ENCODE measurements around the gene CTLA4. TPM values are rescaled to one million over a fixed set of nuclear protein-coding genes. Genes with fewer than 3 reads are reported as not detected.

The CTLA4 gene
- not detected in 2 replicates for total RNA-seq (2014; rRNA removed; shearing (Covaris generic))

DNA sequence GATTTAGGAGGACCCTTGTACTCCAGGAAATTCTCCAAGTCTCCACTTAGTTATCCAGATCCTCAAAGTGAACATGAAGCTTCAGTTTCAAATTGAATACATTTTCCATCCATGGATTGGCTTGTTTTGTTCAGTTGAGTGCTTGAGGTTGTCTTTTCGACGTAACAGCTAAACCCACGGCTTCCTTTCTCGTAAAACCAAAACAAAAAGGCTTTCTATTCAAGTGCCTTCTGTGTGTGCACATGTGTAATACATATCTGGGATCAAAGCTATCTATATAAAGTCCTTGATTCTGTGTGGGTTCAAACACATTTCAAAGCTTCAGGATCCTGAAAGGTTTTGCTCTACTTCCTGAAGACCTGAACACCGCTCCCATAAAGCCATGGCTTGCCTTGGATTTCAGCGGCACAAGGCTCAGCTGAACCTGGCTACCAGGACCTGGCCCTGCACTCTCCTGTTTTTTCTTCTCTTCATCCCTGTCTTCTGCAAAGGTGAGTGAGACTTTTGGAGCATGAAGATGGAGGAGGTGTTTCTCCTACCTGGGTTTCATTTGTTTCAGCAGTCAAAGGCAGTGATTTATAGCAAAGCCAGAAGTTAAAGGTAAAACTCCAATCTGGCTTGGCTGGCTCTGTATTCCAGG lies at the start of gene CTLA4:
Gene CTLA4, plus strand, starts transcription at position 211 of the 640 bp plus-strand sequence. Its CDS starts 172 bp downstream, at position 383.
- Histone ChIP-seq H3K4me3 (no peak within 1 kb of the TSS), H3K4me1 (replicated peaks) (no peaks in the 10 kb centered on the region), H3K9me3 (replicated peaks) (no peaks in the 10 kb centered on the region), H3K27me3 (replicated peaks) (0 out of 2 replicates have a peak, but pooled peaks cover 4% of the 10 kb centered on the region), H3K36me3 (no peaks in the 10 kb centered on the region), H3K27ac (no peak within 1 kb of the TSS)
- DNase-seq (ENCODE audit: low read depth in 1 of 2, low spot score in 2 of 2), result no peak

- Histone ChIP-seq H3K36me3 (no peaks in the 10 kb centered on the region), H3K27me3 (replicated peaks) (no peaks in the 10 kb centered on the region; the same call in 1 of the 2 replicates), H3K27ac (no peak overlapping the region), H3K9me3 (replicated peaks) (no peaks in the 10 kb centered on the region), H3K4me1 (replicated peaks) (peaks cover 6% of the 10 kb centered on the region; the same call in 1 of the 2 replicates), H3K4me3 (no peak overlapping the region)
- peak in 1 of 2 experiments; percentile 1 for DNase-seq (ENCODE audit: low read depth in 1 of 2, low spot score in 2 of 2)
Measured at GRCh38 chr2:203818656-203819055, 48.9 kb upstream of the CTLA4 start.

- Histone ChIP-seq H3K9me3 (replicated peaks) (no peaks in the 10 kb centered on the region), H3K27me3 (replicated peaks) (no peaks in the 10 kb centered on the region; the same call in 1 of the 2 replicates), H3K36me3 (no peaks in the 10 kb centered on the region), H3K27ac (no peak overlapping the region), H3K4me3 (no peak overlapping the region), H3K4me1 (replicated peaks) (peaks cover 6% of the 10 kb centered on the region; the same call in 1 of the 2 replicates)
- peak in 1 of 2 experiments; percentile 21 for DNase-seq (ENCODE audit: low read depth in 1 of 2, low spot score in 2 of 2)
Measured at GRCh38 chr2:203819434-203820133, 48.0 kb upstream of the CTLA4 start.

DNA sequence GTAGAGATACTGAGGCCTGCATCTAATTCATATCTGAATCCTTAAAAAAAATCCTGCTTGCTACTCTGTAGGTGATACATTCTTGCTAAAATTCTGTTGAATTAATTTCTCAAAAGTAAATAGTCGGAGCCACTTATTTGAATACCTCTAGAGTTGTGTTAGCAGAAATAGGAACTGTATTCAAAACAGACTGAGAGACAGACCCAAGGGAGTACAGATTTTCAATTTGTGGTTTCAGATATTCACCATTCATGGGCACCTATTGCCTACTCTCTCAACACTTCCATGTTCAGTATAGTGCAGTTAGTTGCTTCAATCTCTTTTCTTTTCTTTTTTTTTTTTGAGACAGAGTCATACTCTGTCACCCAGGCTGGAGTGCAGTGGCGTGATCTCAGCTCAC lies 46.6 kb upstream of the CTLA4 start:
- Histone ChIP-seq H3K27me3 (replicated peaks) (no peaks in the 10 kb centered on the region; the same call in 1 of the 2 replicates), H3K4me1 (replicated peaks) (no peaks in the 10 kb centered on the region; the same call in 1 of the 2 replicates), H3K4me3 (no peak overlapping the region), H3K9me3 (replicated peaks) (no peaks in the 10 kb centered on the region), H3K27ac (no peak overlapping the region), H3K36me3 (no peaks in the 10 kb centered on the region)
- DNase-seq (ENCODE audit: low read depth in 1 of 2, low spot score in 2 of 2), result no peak

DNA sequence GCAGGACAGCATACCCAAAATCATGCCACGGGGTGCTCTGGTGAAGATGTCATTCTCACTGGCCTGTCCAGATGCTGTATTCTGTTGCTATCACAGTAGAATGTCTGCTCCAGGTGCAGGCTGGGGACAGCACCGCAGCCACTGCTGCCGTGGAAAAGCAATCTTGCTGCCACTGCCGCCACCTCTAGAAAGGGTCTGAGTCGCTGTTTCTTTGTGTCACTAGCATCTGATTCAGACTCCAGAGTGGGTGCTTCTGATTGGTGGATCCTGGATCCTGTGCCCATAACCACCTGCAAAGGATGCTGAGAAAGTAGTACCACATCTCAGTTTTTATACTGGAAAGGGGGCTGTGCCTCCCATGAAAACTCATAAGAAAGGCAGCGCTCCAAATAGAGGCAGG lies 45.3 kb upstream of the CTLA4 start:
- DNase-seq (ENCODE audit: low read depth in 1 of 2, low spot score in 2 of 2), result peak in 1 of 2 experiments; percentile 25
- Histone ChIP-seq H3K36me3 (no peaks in the 10 kb centered on the region), H3K4me3 (no peak overlapping the region), H3K27ac (no peak overlapping the region), H3K4me1 (replicated peaks) (no peaks in the 10 kb centered on the region), H3K27me3 (replicated peaks) (no peaks in the 10 kb centered on the region; the same call in 1 of the 2 replicates), H3K9me3 (replicated peaks) (no peaks in the 10 kb centered on the region)

DNA sequence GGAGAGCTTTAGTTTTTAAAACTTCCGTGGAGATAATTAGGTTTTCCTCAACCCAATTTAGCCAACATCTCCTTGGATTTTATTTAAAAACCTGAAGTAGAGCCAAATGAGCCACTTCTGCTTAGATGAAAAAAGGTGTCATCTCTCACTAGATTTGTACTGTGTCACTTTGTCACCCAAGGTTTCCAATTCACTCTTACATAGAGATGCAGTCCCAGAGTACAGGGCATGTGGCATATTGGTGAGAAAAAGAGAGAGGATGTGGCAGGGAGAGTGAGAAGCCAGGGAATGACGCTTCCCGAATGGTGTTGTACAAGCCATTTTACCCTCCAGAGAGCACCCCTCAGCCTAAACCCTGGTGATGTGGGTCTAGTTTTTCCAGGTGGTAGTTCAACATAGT lies 44.4 kb upstream of the CTLA4 start:
- H3K4me1 ChIP-seq (replicated peaks), result no peaks in the 10 kb centered on the region
- H3K4me3 ChIP-seq, result no peak overlapping the region
- DNase-seq (ENCODE audit: low read depth in 1 of 2, low spot score in 2 of 2), result peak in 1 of 2 experiments; percentile 7
- H3K36me3 ChIP-seq, result no peaks in the 10 kb centered on the region
- no peaks in the 10 kb centered on the region; the same call in 1 of the 2 replicates for H3K27me3 ChIP-seq (replicated peaks)
- H3K9me3 ChIP-seq (replicated peaks), result no peaks in the 10 kb centered on the region
- no peak overlapping the region for H3K27ac ChIP-seq

GRCh38 chr2:203824057-203824456 lies 43.5 kb upstream of the CTLA4 start:
- Histone ChIP-seq H3K27me3 (replicated peaks) (no peaks in the 10 kb centered on the region; the same call in 1 of the 2 replicates), H3K27ac (no peak overlapping the region), H3K9me3 (replicated peaks) (no peaks in the 10 kb centered on the region), H3K4me3 (no peak overlapping the region), H3K4me1 (replicated peaks) (no peaks in the 10 kb centered on the region), H3K36me3 (no peaks in the 10 kb centered on the region)
- peak in 1 of 2 experiments; percentile 11 for DNase-seq (ENCODE audit: low read depth in 1 of 2, low spot score in 2 of 2)

DNA sequence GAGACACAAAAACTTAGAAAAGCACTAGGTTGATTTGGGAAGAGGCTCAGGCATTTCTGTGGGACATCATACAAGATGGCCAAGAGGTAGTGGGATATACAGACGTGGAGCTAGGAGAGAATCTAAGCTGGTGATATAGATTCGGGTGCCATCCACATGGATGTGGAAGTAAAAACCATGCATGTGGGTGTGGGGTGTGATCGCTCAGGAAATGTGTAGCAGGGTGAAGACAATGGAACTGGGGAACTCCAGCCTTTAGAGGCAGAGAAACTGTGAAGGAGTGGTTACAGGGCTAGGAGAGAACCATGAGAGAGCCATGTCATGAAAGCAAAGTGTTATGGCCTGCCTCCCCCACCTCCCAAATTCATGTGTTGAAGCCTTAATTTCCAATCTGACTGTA lies 43.0 kb upstream of the CTLA4 start:
- Histone ChIP-seq H3K36me3 (no peaks in the 10 kb centered on the region), H3K9me3 (replicated peaks) (no peaks in the 10 kb centered on the region), H3K4me3 (no peak overlapping the region), H3K4me1 (replicated peaks) (no peaks in the 10 kb centered on the region), H3K27ac (no peak overlapping the region), H3K27me3 (replicated peaks) (no peaks in the 10 kb centered on the region; the same call in 1 of the 2 replicates)
- DNase-seq (ENCODE audit: low read depth in 1 of 2, low spot score in 2 of 2), result peak in 1 of 2 experiments; percentile 6

- H3K9me3 ChIP-seq (replicated peaks), result no peaks in the 10 kb centered on the region
- H3K4me1 ChIP-seq (replicated peaks), result no peaks in the 10 kb centered on the region
- no peak overlapping the region for H3K4me3 ChIP-seq
- no peak overlapping the region for H3K27ac ChIP-seq
- no peak for DNase-seq (ENCODE audit: low read depth in 1 of 2, low spot score in 2 of 2)
- no peaks in the 10 kb centered on the region for H3K36me3 ChIP-seq
- no peaks in the 10 kb centered on the region; the same call in 1 of the 2 replicates for H3K27me3 ChIP-seq (replicated peaks)
Measured at GRCh38 chr2:203826704-203827103, 40.9 kb upstream of the CTLA4 start.

- Histone ChIP-seq H3K27ac (no peak overlapping the region), H3K4me3 (no peak overlapping the region), H3K9me3 (replicated peaks) (no peaks in the 10 kb centered on the region), H3K27me3 (replicated peaks) (no peaks in the 10 kb centered on the region; the same call in 1 of the 2 replicates), H3K4me1 (replicated peaks) (no peaks in the 10 kb centered on the region), H3K36me3 (no peaks in the 10 kb centered on the region)
- peak in 1 of 2 experiments; percentile 16 for DNase-seq (ENCODE audit: low read depth in 1 of 2, low spot score in 2 of 2)
Measured at GRCh38 chr2:203830304-203831055, 37.1 kb upstream of the CTLA4 start.

GRCh38 chr2:203835420-203835819 lies 32.2 kb upstream of the CTLA4 start:
- peaks cover 11% of the 10 kb centered on the region; the same call in 1 of the 2 replicates for H3K27me3 ChIP-seq (replicated peaks)
- H3K27ac ChIP-seq, result no peak overlapping the region
- H3K9me3 ChIP-seq (replicated peaks), result no peaks in the 10 kb centered on the region
- no peak for DNase-seq (ENCODE audit: low read depth in 1 of 2, low spot score in 2 of 2)
- H3K36me3 ChIP-seq, result no peaks in the 10 kb centered on the region
- H3K4me1 ChIP-seq (replicated peaks), result no peaks in the 10 kb centered on the region
- no peak overlapping the region for H3K4me3 ChIP-seq

GRCh38 chr2:203835892-203836800 lies 31.4 kb upstream of the CTLA4 start:
- Histone ChIP-seq H3K27ac (no peak overlapping the region), H3K36me3 (no peaks in the 10 kb centered on the region), H3K27me3 (replicated peaks) (peaks cover 11% of the 10 kb centered on the region; the same call in 1 of the 2 replicates), H3K4me1 (replicated peaks) (no peaks in the 10 kb centered on the region), H3K4me3 (no peak overlapping the region), H3K9me3 (replicated peaks) (no peaks in the 10 kb centered on the region)
- DNase-seq (ENCODE audit: low read depth in 1 of 2, low spot score in 2 of 2), result no peak

Data from SJSA1 (cell line).